ENCODE measurements around the gene HDHD2.

HDHD2 gene, protein sequence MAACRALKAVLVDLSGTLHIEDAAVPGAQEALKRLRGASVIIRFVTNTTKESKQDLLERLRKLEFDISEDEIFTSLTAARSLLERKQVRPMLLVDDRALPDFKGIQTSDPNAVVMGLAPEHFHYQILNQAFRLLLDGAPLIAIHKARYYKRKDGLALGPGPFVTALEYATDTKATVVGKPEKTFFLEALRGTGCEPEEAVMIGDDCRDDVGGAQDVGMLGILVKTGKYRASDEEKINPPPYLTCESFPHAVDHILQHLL

DNA sequence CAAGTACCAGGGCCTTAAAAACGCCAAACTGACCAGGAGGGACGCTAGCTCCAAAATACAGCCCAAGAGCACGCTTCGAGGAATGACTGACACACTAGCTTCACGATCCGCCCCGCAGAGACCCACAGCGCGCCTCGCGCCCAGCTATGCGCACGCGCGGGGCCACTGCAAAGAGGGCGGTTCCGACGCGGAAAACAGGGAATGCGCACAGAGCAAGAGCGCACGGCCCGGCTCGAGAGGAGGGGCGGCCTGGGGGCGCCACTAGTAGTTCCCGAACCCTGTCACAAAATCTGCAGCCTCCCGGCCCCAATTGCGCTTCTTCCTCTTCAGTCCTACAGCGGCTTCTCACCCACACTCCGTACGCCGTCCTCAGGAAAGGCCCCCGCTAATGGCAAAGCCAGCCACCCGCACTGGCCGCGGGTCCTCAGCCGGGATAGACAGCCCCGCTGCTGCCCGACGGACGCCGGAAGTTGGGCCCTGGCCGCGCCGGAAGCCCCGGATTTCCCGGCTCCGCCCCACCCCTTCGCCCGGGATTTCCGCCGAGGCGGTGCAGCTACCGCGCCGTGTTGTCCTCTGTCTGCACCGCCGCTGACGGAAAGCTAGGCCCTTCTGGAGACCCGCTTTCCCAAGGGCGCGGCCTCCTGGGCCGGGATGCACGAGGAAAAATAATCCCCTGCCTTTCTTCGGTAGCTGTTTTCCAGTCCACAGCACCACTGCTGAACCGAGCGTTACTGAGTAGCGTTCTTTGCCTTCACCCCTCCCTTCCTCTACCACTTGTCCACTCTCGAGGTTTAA is at the start of gene HDHD2:
Gene HDHD2 (minus strand): TSS at position 472 of the 795 bp plus-strand sequence. CDS start 14,061 bp downstream, outside the sequence.
- peak; percentile 54 for TF ChIP-seq ZBTB7A (IDR thresholded peaks at IDR 0.05; ENCODE audit: low read depth)
- TF ChIP-seq FOXM1 (IDR thresholded peaks at IDR 0.05; ENCODE audit: borderline replicate concordance, low read depth), result no peak
- no peak for TF ChIP-seq RAD21 (IDR thresholded peaks at IDR 0.05; ENCODE audit: low read depth)
- no peak for TF ChIP-seq YY1 (IDR thresholded peaks at IDR 0.05; ENCODE audit: low read depth)
- TF ChIP-seq EGR1 (IDR thresholded peaks at IDR 0.05), result 0 out of 2 replicates have a peak, but pooled peaks have one; percentile 11
- TF ChIP-seq TAF1 (IDR thresholded peaks at IDR 0.05; ENCODE audit: low read depth), result peak; percentile 96
- TF ChIP-seq TEAD4 (IDR thresholded peaks at IDR 0.05), result no peak
- TF ChIP-seq CEBPB (IDR thresholded peaks at IDR 0.05), result no peak
- no peak for TF ChIP-seq NFIC (IDR thresholded peaks at IDR 0.05)
- 0 out of 2 replicates have a peak, but pooled peaks have one; percentile 22 for TF ChIP-seq CREB1 (IDR thresholded peaks at IDR 0.05; ENCODE audit: low read depth)
- TF ChIP-seq, protein P1, sequence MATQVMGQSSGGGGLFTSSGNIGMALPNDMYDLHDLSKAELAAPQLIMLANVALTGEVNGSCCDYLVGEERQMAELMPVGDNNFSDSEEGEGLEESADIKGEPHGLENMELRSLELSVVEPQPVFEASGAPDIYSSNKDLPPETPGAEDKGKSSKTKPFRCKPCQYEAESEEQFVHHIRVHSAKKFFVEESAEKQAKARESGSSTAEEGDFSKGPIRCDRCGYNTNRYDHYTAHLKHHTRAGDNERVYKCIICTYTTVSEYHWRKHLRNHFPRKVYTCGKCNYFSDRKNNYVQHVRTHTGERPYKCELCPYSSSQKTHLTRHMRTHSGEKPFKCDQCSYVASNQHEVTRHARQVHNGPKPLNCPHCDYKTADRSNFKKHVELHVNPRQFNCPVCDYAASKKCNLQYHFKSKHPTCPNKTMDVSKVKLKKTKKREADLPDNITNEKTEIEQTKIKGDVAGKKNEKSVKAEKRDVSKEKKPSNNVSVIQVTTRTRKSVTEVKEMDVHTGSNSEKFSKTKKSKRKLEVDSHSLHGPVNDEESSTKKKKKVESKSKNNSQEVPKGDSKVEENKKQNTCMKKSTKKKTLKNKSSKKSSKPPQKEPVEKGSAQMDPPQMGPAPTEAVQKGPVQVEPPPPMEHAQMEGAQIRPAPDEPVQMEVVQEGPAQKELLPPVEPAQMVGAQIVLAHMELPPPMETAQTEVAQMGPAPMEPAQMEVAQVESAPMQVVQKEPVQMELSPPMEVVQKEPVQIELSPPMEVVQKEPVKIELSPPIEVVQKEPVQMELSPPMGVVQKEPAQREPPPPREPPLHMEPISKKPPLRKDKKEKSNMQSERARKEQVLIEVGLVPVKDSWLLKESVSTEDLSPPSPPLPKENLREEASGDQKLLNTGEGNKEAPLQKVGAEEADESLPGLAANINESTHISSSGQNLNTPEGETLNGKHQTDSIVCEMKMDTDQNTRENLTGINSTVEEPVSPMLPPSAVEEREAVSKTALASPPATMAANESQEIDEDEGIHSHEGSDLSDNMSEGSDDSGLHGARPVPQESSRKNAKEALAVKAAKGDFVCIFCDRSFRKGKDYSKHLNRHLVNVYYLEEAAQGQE (IDR thresholded peaks at IDR 0.05; ENCODE audit: low read depth), result no peak
- TF ChIP-seq TCF12 (IDR thresholded peaks at IDR 0.05; ENCODE audit: low read depth), result peak; percentile 48
- TF ChIP-seq, protein P2, sequence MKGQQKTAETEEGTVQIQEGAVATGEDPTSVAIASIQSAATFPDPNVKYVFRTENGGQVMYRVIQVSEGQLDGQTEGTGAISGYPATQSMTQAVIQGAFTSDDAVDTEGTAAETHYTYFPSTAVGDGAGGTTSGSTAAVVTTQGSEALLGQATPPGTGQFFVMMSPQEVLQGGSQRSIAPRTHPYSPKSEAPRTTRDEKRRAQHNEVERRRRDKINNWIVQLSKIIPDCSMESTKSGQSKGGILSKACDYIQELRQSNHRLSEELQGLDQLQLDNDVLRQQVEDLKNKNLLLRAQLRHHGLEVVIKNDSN (IDR thresholded peaks at IDR 0.05), result peak; percentile 2; the same call in 1 of the 2 replicates
- TF ChIP-seq EP300 (IDR thresholded peaks at IDR 0.05; ENCODE audit: borderline replicate concordance), result no peak
- TF ChIP-seq, protein P3, sequence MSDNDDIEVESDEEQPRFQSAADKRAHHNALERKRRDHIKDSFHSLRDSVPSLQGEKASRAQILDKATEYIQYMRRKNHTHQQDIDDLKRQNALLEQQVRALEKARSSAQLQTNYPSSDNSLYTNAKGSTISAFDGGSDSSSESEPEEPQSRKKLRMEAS (IDR thresholded peaks at IDR 0.05), result peak; percentile 84

DNA sequence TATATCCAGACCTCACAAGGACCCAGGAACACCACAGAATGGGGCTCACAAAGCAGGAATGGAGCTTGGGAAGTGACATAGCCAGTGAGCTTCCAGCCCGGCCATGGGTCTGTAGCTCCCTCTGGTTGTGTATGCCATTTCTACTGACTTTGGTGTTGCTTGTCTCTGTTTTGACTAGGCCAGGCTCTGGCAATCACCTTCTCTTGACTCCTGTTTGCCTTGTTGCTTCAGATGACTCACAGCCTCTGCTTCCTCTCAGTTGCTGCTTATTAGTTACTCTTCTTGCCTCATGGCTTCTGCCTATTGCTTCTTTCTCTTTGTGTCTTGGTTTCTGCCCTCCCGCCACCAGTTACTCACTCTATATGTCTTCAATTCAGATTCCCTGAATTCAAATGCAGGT is 41.7 kb upstream of the HDHD2 start:
- no peak for TF ChIP-seq CEBPB (IDR thresholded peaks at IDR 0.05)
- no peak for TF ChIP-seq EGR1 (IDR thresholded peaks at IDR 0.05)
- TF ChIP-seq EP300 (IDR thresholded peaks at IDR 0.05; ENCODE audit: borderline replicate concordance), result no peak
- TF ChIP-seq, protein P2 (IDR thresholded peaks at IDR 0.05), result no peak
- TF ChIP-seq, protein P3 (IDR thresholded peaks at IDR 0.05), result no peak
- no peak for TF ChIP-seq NFIC (IDR thresholded peaks at IDR 0.05)
- no peak for TF ChIP-seq TAF1 (IDR thresholded peaks at IDR 0.05; ENCODE audit: low read depth)
- TF ChIP-seq, protein P1 (IDR thresholded peaks at IDR 0.05; ENCODE audit: low read depth), result no peak
- TF ChIP-seq CREB1 (IDR thresholded peaks at IDR 0.05; ENCODE audit: low read depth), result no peak
- TF ChIP-seq YY1 (IDR thresholded peaks at IDR 0.05; ENCODE audit: low read depth), result no peak
- TF ChIP-seq TEAD4 (IDR thresholded peaks at IDR 0.05), result no peak
- TF ChIP-seq ZBTB7A (IDR thresholded peaks at IDR 0.05; ENCODE audit: low read depth), result no peak
- TF ChIP-seq FOXM1 (IDR thresholded peaks at IDR 0.05; ENCODE audit: borderline replicate concordance, low read depth), result no peak
- TF ChIP-seq RAD21 (IDR thresholded peaks at IDR 0.05; ENCODE audit: low read depth), result no peak
- TF ChIP-seq TCF12 (IDR thresholded peaks at IDR 0.05; ENCODE audit: low read depth), result no peak

DNA sequence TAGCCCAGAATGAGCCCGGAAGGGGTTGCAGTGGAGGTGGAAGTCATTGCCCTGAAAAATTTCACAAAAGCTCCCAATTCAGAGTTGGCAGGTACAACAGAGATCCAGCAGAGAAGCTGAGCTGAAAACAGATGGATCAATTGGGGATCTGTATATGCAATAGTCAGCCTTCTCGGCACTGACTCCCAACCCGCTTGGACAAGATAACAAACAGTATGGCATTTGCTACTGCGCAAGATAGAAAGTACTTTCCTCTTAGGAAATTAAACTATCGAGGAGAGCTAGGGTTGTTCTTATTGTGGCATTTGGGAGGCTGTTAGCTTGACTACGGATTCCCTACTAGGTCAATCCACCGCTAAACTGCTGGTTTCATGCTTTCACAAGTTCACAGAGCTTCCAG is 37.4 kb upstream of the HDHD2 start:
- TF ChIP-seq RAD21 (IDR thresholded peaks at IDR 0.05; ENCODE audit: low read depth), result no peak
- TF ChIP-seq FOXM1 (IDR thresholded peaks at IDR 0.05; ENCODE audit: borderline replicate concordance, low read depth), result no peak
- TF ChIP-seq CREB1 (IDR thresholded peaks at IDR 0.05; ENCODE audit: low read depth), result no peak

DNA sequence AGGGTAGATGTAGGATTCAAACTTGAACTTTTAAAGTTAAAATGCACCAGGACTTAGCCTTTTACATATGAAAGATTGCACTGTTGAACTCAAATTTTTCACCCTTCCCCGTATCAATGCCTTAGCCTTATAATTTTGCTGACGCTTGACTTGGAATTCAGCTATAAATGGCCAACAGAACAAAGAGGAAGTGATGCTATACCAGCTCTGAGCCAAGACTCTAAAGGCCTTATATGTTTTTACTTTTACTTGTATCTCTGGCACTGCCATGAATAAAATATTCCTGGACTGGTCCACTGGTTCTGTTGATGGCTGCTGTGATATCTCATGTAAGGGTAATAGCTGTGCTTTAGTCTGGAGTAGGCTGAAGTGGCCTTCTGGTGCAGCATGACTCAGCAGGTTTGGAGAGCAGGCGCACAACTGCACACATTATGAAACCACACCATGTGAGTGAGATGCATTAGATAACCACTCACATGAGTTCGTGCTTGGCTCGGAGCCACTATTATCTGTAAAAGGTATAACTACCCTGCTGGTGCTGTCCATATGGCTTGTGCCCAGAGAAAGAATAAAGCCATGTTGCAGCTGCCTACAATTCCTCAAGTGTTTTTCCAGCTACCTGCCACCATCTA is 34.2 kb upstream of the HDHD2 start:
- TF ChIP-seq, protein P1 (IDR thresholded peaks at IDR 0.05; ENCODE audit: low read depth), result no peak
- TF ChIP-seq, protein P3 (IDR thresholded peaks at IDR 0.05), result no peak
- no peak for TF ChIP-seq TCF12 (IDR thresholded peaks at IDR 0.05; ENCODE audit: low read depth)
- no peak for TF ChIP-seq CEBPB (IDR thresholded peaks at IDR 0.05)
- TF ChIP-seq TEAD4 (IDR thresholded peaks at IDR 0.05), result no peak
- no peak for TF ChIP-seq YY1 (IDR thresholded peaks at IDR 0.05; ENCODE audit: low read depth)
- no peak for TF ChIP-seq RAD21 (IDR thresholded peaks at IDR 0.05; ENCODE audit: low read depth)
- no peak for TF ChIP-seq FOXM1 (IDR thresholded peaks at IDR 0.05; ENCODE audit: borderline replicate concordance, low read depth)
- TF ChIP-seq TAF1 (IDR thresholded peaks at IDR 0.05; ENCODE audit: low read depth), result no peak
- TF ChIP-seq CREB1 (IDR thresholded peaks at IDR 0.05; ENCODE audit: low read depth), result no peak
- no peak for TF ChIP-seq EGR1 (IDR thresholded peaks at IDR 0.05)
- TF ChIP-seq ZBTB7A (IDR thresholded peaks at IDR 0.05; ENCODE audit: low read depth), result no peak
